ENCODE data around the gene ENTPD5.

The ENTPD5 gene

GRCh38 chr14:73968885-73969284 is 50.2 kb downstream of the ENTPD5 start:
- TF ChIP-seq, protein P1, sequence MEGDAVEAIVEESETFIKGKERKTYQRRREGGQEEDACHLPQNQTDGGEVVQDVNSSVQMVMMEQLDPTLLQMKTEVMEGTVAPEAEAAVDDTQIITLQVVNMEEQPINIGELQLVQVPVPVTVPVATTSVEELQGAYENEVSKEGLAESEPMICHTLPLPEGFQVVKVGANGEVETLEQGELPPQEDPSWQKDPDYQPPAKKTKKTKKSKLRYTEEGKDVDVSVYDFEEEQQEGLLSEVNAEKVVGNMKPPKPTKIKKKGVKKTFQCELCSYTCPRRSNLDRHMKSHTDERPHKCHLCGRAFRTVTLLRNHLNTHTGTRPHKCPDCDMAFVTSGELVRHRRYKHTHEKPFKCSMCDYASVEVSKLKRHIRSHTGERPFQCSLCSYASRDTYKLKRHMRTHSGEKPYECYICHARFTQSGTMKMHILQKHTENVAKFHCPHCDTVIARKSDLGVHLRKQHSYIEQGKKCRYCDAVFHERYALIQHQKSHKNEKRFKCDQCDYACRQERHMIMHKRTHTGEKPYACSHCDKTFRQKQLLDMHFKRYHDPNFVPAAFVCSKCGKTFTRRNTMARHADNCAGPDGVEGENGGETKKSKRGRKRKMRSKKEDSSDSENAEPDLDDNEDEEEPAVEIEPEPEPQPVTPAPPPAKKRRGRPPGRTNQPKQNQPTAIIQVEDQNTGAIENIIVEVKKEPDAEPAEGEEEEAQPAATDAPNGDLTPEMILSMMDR (IDR thresholded peaks at IDR 0.05; ENCODE audit: control insufficient read depth, insufficient read depth, low read depth, low read length, missing control alignments): no peak
- H3K4me3 ChIP-seq (ENCODE audit: control insufficient read depth, low read depth, low read length): no peak overlapping the region
- no peak for DNase-seq (ENCODE audit: low read depth)

GRCh38 chr14:73965216-73965615 is 53.9 kb downstream of the ENTPD5 start:
- no peak overlapping the region for H3K4me3 ChIP-seq (ENCODE audit: control insufficient read depth, low read depth, low read length)
- TF ChIP-seq, protein P1 (IDR thresholded peaks at IDR 0.05; ENCODE audit: control insufficient read depth, insufficient read depth, low read depth, low read length, missing control alignments): no peak
- no peak for DNase-seq (ENCODE audit: low read depth)

- no peak overlapping the region for H3K4me3 ChIP-seq (ENCODE audit: control insufficient read depth, low read depth, low read length)
- TF ChIP-seq, protein P1 (IDR thresholded peaks at IDR 0.05; ENCODE audit: control insufficient read depth, insufficient read depth, low read depth, low read length, missing control alignments): no peak
- no peak for DNase-seq (ENCODE audit: low read depth)
Observed at GRCh38 chr14:73961192-73961591, 57.9 kb downstream of the ENTPD5 start.

DNA sequence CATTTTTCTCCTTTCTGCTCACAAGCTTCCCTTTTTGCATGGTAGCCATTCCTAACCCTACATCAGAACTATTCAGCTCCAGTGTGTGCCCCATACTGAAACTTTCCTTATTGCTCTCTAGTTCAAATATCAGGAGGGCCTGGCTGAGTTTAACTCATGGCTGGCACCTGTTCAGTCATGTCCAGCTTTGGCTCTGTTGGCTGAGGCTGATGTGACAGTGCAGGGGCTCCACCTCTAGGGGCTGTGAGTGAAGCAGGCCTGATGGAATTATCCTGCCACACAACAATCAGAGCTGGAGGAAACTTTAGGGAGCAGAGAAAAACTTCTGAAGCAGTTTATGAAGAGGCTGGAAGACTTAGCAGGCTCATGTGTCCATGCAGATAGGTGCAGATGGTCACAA is 60.5 kb downstream of the ENTPD5 start:
- no peak overlapping the region for H3K4me3 ChIP-seq (ENCODE audit: control insufficient read depth, low read depth, low read length)
- TF ChIP-seq, protein P1 (IDR thresholded peaks at IDR 0.05; ENCODE audit: control insufficient read depth, insufficient read depth, low read depth, low read length, missing control alignments): no peak
- no peak for DNase-seq (ENCODE audit: low read depth)

DNA sequence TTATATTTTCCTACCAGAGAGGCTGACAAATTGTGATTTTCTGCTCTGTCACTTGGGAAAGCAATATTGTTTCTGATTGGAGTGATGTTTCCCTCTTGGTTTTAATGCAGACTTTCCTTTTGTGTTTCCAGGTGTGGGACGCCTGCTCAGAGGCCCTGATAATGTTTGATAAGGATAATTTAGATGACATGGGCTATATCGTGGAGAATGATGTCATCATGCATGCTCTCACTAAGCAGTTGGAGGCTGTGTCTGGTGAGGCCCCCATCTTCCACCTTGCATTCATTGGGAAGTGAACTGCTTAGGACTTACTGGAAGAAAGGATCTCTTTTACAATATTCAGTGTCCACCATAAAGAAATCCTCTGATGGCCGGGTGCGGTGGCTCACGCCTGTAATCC is 63.4 kb downstream of the ENTPD5 start:
- no peak overlapping the region for H3K4me3 ChIP-seq (ENCODE audit: control insufficient read depth, low read depth, low read length)
- TF ChIP-seq, protein P1 (IDR thresholded peaks at IDR 0.05; ENCODE audit: control insufficient read depth, insufficient read depth, low read depth, low read length, missing control alignments): no peak
- DNase-seq (ENCODE audit: low read depth): no peak

DNA sequence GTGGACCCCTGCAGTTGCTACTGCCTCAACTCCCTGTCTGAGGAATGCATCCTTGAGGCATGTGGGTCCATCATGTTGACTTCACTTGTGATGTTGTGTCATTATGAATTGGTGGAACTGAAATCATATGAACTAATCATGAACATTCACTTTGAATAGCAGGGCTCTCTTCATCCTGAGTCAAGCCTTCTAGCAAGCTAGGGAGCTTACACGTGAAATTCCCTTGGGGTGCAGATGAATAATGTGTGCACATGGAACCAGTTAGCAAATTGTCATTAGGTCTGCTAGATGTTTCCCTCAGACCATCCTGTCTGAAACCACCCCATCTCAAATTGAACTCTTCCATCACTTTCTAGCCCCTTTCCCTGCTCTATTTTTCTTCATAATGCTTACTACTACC is 65.4 kb downstream of the ENTPD5 start:
- TF ChIP-seq, protein P1 (IDR thresholded peaks at IDR 0.05; ENCODE audit: control insufficient read depth, insufficient read depth, low read depth, low read length, missing control alignments): no peak
- DNase-seq (ENCODE audit: low read depth): no peak
- H3K4me3 ChIP-seq (ENCODE audit: control insufficient read depth, low read depth, low read length): no peak overlapping the region

Measured in AG09309 (cell line).